ENCODE results near the gene RNF4. TPM values are rescaled to one million over a fixed set of nuclear protein-coding genes. Genes with fewer than 3 reads are reported as not detected.

RNF4 gene
- 28.5 and 29.0 TPM in 2 replicates for total RNA-seq

GRCh38 chr4:2468456-2469191 lies at the start of gene RNF4:
RNF4 (plus strand) TSS chr4:2469106; CDS start chr4:2490494, 21,388 bp downstream.

GRCh38 chr4:2536193-2537010 lies 67.5 kb downstream of the RNF4 start, which contains the start of gene FAM193A:
FAM193A (plus strand) TSS chr4:2536647; CDS start chr4:2536916, 269 bp downstream.

Other genes starting within 250 kb of the RNF4 start
- 2.7 and 5.4 TPM in 2 replicates for gene HAUS3, start 227.0 kb upstream of the RNF4 start, total RNA-seq
- gene POLN, start 227.0 kb upstream of the RNF4 start, total RNA-seq, result 1.7 and 4.1 TPM in 2 replicates
- 51.1 and 59.0 TPM in 2 replicates for gene MXD4, start 207.0 kb upstream of the RNF4 start, total RNA-seq
- 8.2 and 9.9 TPM in 2 replicates for gene ZFYVE28, start 50.5 kb upstream of the RNF4 start, total RNA-seq
- gene CFAP99, start 50.2 kb upstream of the RNF4 start, total RNA-seq, result not detected in 2 replicates
- gene FAM193A, start 67.5 kb downstream of the RNF4 start, total RNA-seq, result 8.6 and 9.1 TPM in 2 replicates